DLD1 (cell line): ENCODE results near the gene PCK2.
"Not testable (repeated sequence)": the region's sequence is repeated elsewhere in the genome, so short reads cannot be mapped to it uniquely, and the experiment has no call there.

Experiments used
- in situ Hi-C: cut with HindIII; loops from 2 replicates; pipeline ENCODE4 v1.10.0; 2017; ENCODE audit warnings: low sequenced_read_pairs

Gene PCK2

GRCh38 chr14:24093207-24093900, 757 bp upstream of the PCK2 start:
- in situ Hi-C loops: no loop called here

- in situ Hi-C loops: no loop called here
Measured at GRCh38 chr14:24094841-24095270, 745 bp downstream of the PCK2 start.

GRCh38 chr14:24095271-24096068, 1.4 kb downstream of the PCK2 start:
- in situ Hi-C loops: no loop called here

- in situ Hi-C loops: no loop called here
Measured at GRCh38 chr14:24096545-24097181, 2.6 kb downstream of the PCK2 start.

- in situ Hi-C loops: no loop called here
Measured at GRCh38 chr14:24098229-24098926, 4.3 kb downstream of the PCK2 start.

GRCh38 chr14:24098927-24099813, 5.1 kb downstream of the PCK2 start:
- in situ Hi-C loops: no loop called here

- in situ Hi-C loops: no loop called here
Measured at GRCh38 chr14:24100197-24100981, 6.3 kb downstream of the PCK2 start.

GRCh38 chr14:24100982-24101494, 6.9 kb downstream of the PCK2 start:
- in situ Hi-C loops: no loop called here

GRCh38 chr14:24102357-24103048, 8.4 kb downstream of the PCK2 start:
- in situ Hi-C loops: no loop called here

- in situ Hi-C loops: no loop called here
Measured at GRCh38 chr14:24103451-24103850, 9.3 kb downstream of the PCK2 start.

GRCh38 chr14:24105609-24106239, 11.6 kb downstream of the PCK2 start:
- in situ Hi-C loops: not testable (repeated sequence)

- in situ Hi-C loops: no loop called here
Measured at GRCh38 chr14:24106672-24107271, 12.7 kb downstream of the PCK2 start.

- in situ Hi-C loops: no loop called here
Measured at GRCh38 chr14:24108336-24108874, 14.3 kb downstream of the PCK2 start.

- in situ Hi-C loops: no loop called here
Measured at GRCh38 chr14:24110060-24110459, 15.9 kb downstream of the PCK2 start.

GRCh38 chr14:24110523-24110922, 16.4 kb downstream of the PCK2 start:
- in situ Hi-C loops: no loop called here

GRCh38 chr14:24113379-24113800, 19.3 kb downstream of the PCK2 start:
- in situ Hi-C loops: no loop called here

GRCh38 chr14:24113801-24114531, 19.9 kb downstream of the PCK2 start:
- in situ Hi-C loops: no loop called here
